ENCODE results near the gene SELENOS. TPM values are rescaled to one million over a fixed set of nuclear protein-coding genes. Genes with fewer than 3 reads are reported as not detected.
A peak's percentile ranks its signal among the peaks of the same experiment; 100 is the strongest.

SELENOS gene
- total and polyA plus RNA-seq, 9 of the 15 experiments (the other 6 are each of a cell fraction or from before 2014, with no cell fraction given): 24.9 to 57.4 (median 47.9) TPM

DNA sequence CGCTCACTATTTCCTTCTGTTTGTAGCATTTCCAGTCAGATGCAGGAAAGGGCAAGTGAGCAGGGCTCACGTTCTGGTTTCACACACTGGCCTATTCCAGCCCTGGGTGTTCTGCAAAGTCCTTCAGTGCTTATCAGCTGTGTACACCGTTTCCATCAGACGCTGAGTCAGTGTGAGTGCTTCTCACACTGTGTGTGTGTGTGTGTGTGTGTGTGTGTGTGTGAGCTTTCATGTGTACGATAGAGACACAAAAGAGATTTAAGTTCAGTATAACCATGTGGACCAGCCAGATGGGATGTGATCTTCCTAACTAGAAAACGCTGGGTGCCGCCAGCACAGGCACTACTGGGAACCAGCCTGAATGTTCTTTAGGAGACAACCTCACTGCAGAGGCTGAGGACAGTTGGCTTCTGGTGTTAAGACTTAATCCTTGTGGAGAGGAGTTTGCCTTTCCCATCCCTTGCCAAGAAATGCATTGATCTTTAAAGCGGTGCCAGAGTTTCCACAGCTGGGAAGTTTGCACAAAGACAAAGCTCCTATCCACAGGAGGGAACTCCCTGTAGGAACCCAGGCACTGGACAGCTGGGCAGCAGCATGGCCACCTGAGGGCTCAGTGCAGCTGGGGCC, 21.6 kb downstream of the SELENOS start (continued):
- TF ChIP-seq NFIC (IDR thresholded peaks at IDR 0.05) (peak; percentile 85), SIRT6 (IDR thresholded peaks at IDR 0.05; ENCODE audit: low read depth, low read length) (no peak), ZNF232 (CRISPR knock-in tag; IDR thresholded peaks at IDR 0.05) (no peak), TOE1 (IDR thresholded peaks at IDR 0.05; ENCODE audit: borderline replicate concordance) (peak; percentile 80), TOE1 (CRISPR knock-in tag; IDR thresholded peaks at IDR 0.05; ENCODE audit: borderline replicate concordance, low read depth) (no peak), KLF1 (tag; IDR thresholded peaks at IDR 0.05) (no peak), SMAD4 (CRISPR knock-in tag; conservative IDR thresholded peaks at IDR 0.05) (peak; percentile 95), MYBL2 (IDR thresholded peaks at IDR 0.05; ENCODE audit: low read depth) (no peak), MYBL2 (CRISPR knock-in tag; IDR thresholded peaks at IDR 0.05; ENCODE audit: borderline replicate concordance) (no peak), TSHZ1 (CRISPR knock-in tag; IDR thresholded peaks at IDR 0.05) (no peak), NFE2 (IDR thresholded peaks at IDR 0.05; ENCODE audit: low read depth) (peak; percentile 99), PRPF4 (IDR thresholded peaks at IDR 0.05; ENCODE audit: insufficient read depth, low read depth, low read length, poor library complexity, severe bottlenecking) (no peak), ZBTB34 (CRISPR knock-in tag; IDR thresholded peaks at IDR 0.05) (no peak), TEAD4 (IDR thresholded peaks at IDR 0.05; ENCODE audit: low read length) (peak; percentile 86), TEAD4 (CRISPR knock-in tag; IDR thresholded peaks at IDR 0.05; ENCODE audit: borderline replicate concordance) (no peak), RBM17 (IDR thresholded peaks at IDR 0.05; ENCODE audit: borderline replicate concordance, low read depth, low read length) (no peak), XRCC3 (IDR thresholded peaks at IDR 0.05) (no peak), POLR2B (IDR thresholded peaks at IDR 0.05; ENCODE audit: low read depth, partially characterized antibody) (no peak), ZNF274 (IDR thresholded peaks at IDR 0.05; ENCODE audit: borderline replicate concordance, low read depth, low read length) (no peak), MEIS2 (IDR thresholded peaks at IDR 0.05; ENCODE audit: partially characterized antibody) (peak; percentile 57), NCOA6 (IDR thresholded peaks at IDR 0.05) (no peak)
- TF ChIP-seq, protein P1, sequence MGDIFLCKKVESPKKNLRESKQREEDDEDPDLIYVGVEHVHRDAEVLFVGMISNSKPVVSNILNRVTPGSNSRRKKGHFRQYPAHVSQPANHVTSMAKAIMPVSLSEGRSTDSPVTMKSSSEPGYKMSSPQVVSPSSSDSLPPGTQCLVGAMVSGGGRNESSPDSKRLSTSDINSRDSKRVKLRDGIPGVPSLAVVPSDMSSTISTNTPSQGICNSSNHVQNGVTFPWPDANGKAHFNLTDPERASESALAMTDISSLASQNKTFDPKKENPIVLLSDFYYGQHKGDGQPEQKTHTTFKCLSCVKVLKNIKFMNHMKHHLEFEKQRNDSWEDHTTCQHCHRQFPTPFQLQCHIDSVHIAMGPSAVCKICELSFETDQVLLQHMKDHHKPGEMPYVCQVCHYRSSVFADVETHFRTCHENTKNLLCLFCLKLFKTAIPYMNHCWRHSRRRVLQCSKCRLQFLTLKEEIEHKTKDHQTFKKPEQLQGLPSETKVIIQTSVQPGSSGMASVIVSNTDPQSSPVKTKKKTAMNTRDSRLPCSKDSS (IDR thresholded peaks at IDR 0.05; ENCODE audit: low read depth, partially characterized antibody): no peak

Data from K562 (cell line).